Daoy (cell line): ENCODE results near the gene TPCN2. TPM values are rescaled to one million over a fixed set of nuclear protein-coding genes. Genes with fewer than 3 reads are reported as not detected.

ENCODE experiments used
- DNase-seq: peaks from one replicate; pipeline ENCODE4 v3.0.0-alpha.2; 2015; ENCODE audit warnings: low read depth
- total RNA-seq: library from RNA; depleted of rRNA; stranded (reverse); fragments of >200 nt; shearing (Covaris generic); gene quantifications from 2 replicates; pipeline ENCODE4 v1.2.3, GENCODE V29; 2014

The TPCN2 gene
- total RNA-seq, 1 experiment from 2014 or later: 3.3 TPM

- no peak for DNase-seq
Observed at GRCh38 chr11:69037074-69037473, 11.7 kb upstream of the TPCN2 start.

- DNase-seq: no peak
Observed at GRCh38 chr11:69037544-69037943, 11.2 kb upstream of the TPCN2 start.

GRCh38 chr11:69039501-69039900, 9.2 kb upstream of the TPCN2 start:
- DNase-seq: no peak

GRCh38 chr11:69040051-69040450, 8.7 kb upstream of the TPCN2 start:
- DNase-seq: no peak

- DNase-seq: peak; percentile 81
Observed at GRCh38 chr11:69040581-69041260, 8.0 kb upstream of the TPCN2 start.

- no peak for DNase-seq
Observed at GRCh38 chr11:69041516-69041915, 7.2 kb upstream of the TPCN2 start.

- peak; percentile 72 for DNase-seq
Observed at GRCh38 chr11:69044111-69045013, 4.4 kb upstream of the TPCN2 start.

- no peak for DNase-seq
Observed at GRCh38 chr11:69048031-69048693, 570 bp upstream of the TPCN2 start.

- DNase-seq: no peak
Observed at GRCh38 chr11:69049490-69049867, 747 bp downstream of the TPCN2 start.

GRCh38 chr11:69050592-69051380, 2.1 kb downstream of the TPCN2 start:
- no peak for DNase-seq

GRCh38 chr11:69051381-69052342, 2.9 kb downstream of the TPCN2 start:
- no peak for DNase-seq

- no peak for DNase-seq
Observed at GRCh38 chr11:69052343-69053168, 3.8 kb downstream of the TPCN2 start.

- no peak for DNase-seq
Observed at GRCh38 chr11:69053169-69053477, 4.4 kb downstream of the TPCN2 start.

- DNase-seq: no peak
Observed at GRCh38 chr11:69053546-69054396, 5.0 kb downstream of the TPCN2 start.

- DNase-seq: no peak
Observed at GRCh38 chr11:69054397-69055211, 5.9 kb downstream of the TPCN2 start.

GRCh38 chr11:69055212-69055586, 6.5 kb downstream of the TPCN2 start:
- no peak for DNase-seq

- peak; percentile 28 for DNase-seq
Observed at GRCh38 chr11:69055598-69056516, 7.1 kb downstream of the TPCN2 start.
